HEK293 (cell line): ENCODE measurements around the gene MYOF.

ENCODE experiments used
- CTCF ChIA-PET: fragments of 350-600 bp; formaldehyde crosslinking; extraction: SDS; loops from one replicate; lab custom pipeline; 2021; ENCODE audit warnings: antibody characterized with exemption; lab: Yijun Ruan, JAX
- POLR2A ChIA-PET: fragments of 300-600 bp; formaldehyde crosslinking; extraction: SDS; loops from one replicate; lab custom pipeline; 2020; ENCODE audit warnings: antibody characterized with exemption, inconsistent platforms; lab: Yijun Ruan, JAX
- H3K27ac ChIP-seq: fragments of 200-500 bp; sonication (Bioruptor generic); 2 replicates; pipeline ENCODE4 v1.5.1; 2014; ENCODE audit warnings: low read depth, low read length, control low read depth, inconsistent platforms; ENCODE audit errors: extremely low read depth
- H3K36me3 ChIP-seq, 2 experiments: fragments of 200-500 bp in 1 of 2; sonication (Bioruptor generic) in 1 of 2; 1 replicate in 1 of 2; 2 replicates in 1 of 2; pipeline ENCODE4 v1.5.1; 2014 to 2017; ENCODE audit warnings: inconsistent platforms in 2 of 2, low read length in 2 of 2; ENCODE audit not compliant: control insufficient read depth in 2 of 2, insufficient read depth in 1 of 2
- H3K4me1 ChIP-seq: fragments of 200-500 bp; sonication (Bioruptor generic); 2 replicates; pipeline ENCODE4 v1.5.1; 2014; ENCODE audit warnings: mild to moderate bottlenecking, low read length, inconsistent platforms; ENCODE audit not compliant: control insufficient read depth, insufficient read depth
- H3K4me3 ChIP-seq: 2 replicates; pipeline ENCODE4 v1.5.1; 2011; ENCODE audit warnings: low read depth, mild to moderate bottlenecking, control low read depth, low read length, moderate library complexity
- H3K9me3 ChIP-seq: fragments of 200-500 bp; sonication (Bioruptor generic); 2 replicates; pipeline ENCODE4 v1.5.1; 2014; ENCODE audit warnings: low read depth, low read length, inconsistent platforms; ENCODE audit not compliant: control insufficient read depth, insufficient read depth
- GLI2 ChIP-seq: fragments of 450-650 bp; formaldehyde crosslinking; IDR thresholded peaks from 2 replicates; pipeline ENCODE4; 2017; ENCODE audit warnings: missing biosample characterization, missing genetic modification characterization, low read depth, borderline replicate concordance
- HOXC10 ChIP-seq: sonication (generic); formaldehyde crosslinking; IDR thresholded peaks from 2 replicates; pipeline ENCODE4 v1.8.1; 2023; ENCODE audit warnings: mild to moderate bottlenecking, missing genetic modification reagents
- KLF16 ChIP-seq: fragments of 450-650 bp; formaldehyde crosslinking; IDR thresholded peaks from 2 replicates; pipeline ENCODE4 v1.5.1; 2017; ENCODE audit warnings: missing biosample characterization, missing genetic modification characterization
- MYNN ChIP-seq: fragments of 450-650 bp; formaldehyde crosslinking; IDR thresholded peaks from 2 replicates; pipeline ENCODE4 v1.5.1; 2016; ENCODE audit warnings: missing biosample characterization, missing genetic modification characterization, borderline replicate concordance
- MZF1 ChIP-seq: fragments of 450-650 bp; formaldehyde crosslinking; IDR thresholded peaks from 2 replicates; pipeline ENCODE4 v1.5.1; 2017; ENCODE audit warnings: missing biosample characterization, missing genetic modification characterization, borderline replicate concordance
- OVOL3 ChIP-seq: fragments of 450-650 bp; formaldehyde crosslinking; IDR thresholded peaks from 2 replicates; pipeline ENCODE4 v1.5.1; 2016; ENCODE audit warnings: missing biosample characterization, missing genetic modification characterization
- ZFP37 ChIP-seq: fragments of 450-650 bp; formaldehyde crosslinking; IDR thresholded peaks from 2 replicates; pipeline ENCODE4 v1.5.1; 2016; ENCODE audit warnings: missing biosample characterization, missing genetic modification characterization
- ZNF174 ChIP-seq: fragments of 450-650 bp; formaldehyde crosslinking; IDR thresholded peaks from 2 replicates; pipeline ENCODE4 v1.5.0; 2017; ENCODE audit warnings: missing biosample characterization, mild to moderate bottlenecking, missing genetic modification characterization
- ZNF175 ChIP-seq: fragments of 450-650 bp; formaldehyde crosslinking; IDR thresholded peaks from 2 replicates; pipeline ENCODE4 v1.5.1; 2016; ENCODE audit warnings: missing biosample characterization, missing genetic modification characterization
- ZNF223 ChIP-seq: fragments of 450-650 bp; formaldehyde crosslinking; IDR thresholded peaks from 2 replicates; pipeline ENCODE4 v1.5.1; 2016; ENCODE audit warnings: missing biosample characterization, missing genetic modification characterization
- ZNF302 ChIP-seq: fragments of 450-650 bp; formaldehyde crosslinking; IDR thresholded peaks from 2 replicates; pipeline ENCODE4 v1.5.1; 2016; ENCODE audit warnings: missing biosample characterization, missing genetic modification characterization, low read depth
- ZNF354C ChIP-seq: fragments of 450-650 bp; formaldehyde crosslinking; IDR thresholded peaks from 2 replicates; pipeline ENCODE4 v1.5.1; 2016; ENCODE audit warnings: missing biosample characterization, missing genetic modification characterization, low read depth, borderline replicate concordance
- ZNF416 ChIP-seq: fragments of 450-650 bp; formaldehyde crosslinking; IDR thresholded peaks from 2 replicates; pipeline ENCODE4 v1.5.1; 2016; ENCODE audit warnings: missing biosample characterization, missing genetic modification characterization
- ZNF426 ChIP-seq: fragments of 450-650 bp; formaldehyde crosslinking; IDR thresholded peaks from 2 replicates; pipeline ENCODE4 v1.5.1; 2017; ENCODE audit warnings: missing biosample characterization, missing genetic modification characterization, mild to moderate bottlenecking, inconsistent platforms, moderate library complexity
- ZNF549 ChIP-seq: fragments of 450-650 bp; IDR thresholded peaks from 2 replicates; pipeline ENCODE4 v1.5.1; 2018; ENCODE audit warnings: missing biosample characterization, missing genetic modification characterization, mild to moderate bottlenecking, inconsistent platforms, moderate library complexity
- ZNF621 ChIP-seq: fragments of 450-650 bp; formaldehyde crosslinking; IDR thresholded peaks from 2 replicates; pipeline ENCODE4 v1.5.1; 2017; ENCODE audit warnings: missing biosample characterization, missing genetic modification characterization
- ZNF629 ChIP-seq: fragments of 450-650 bp; formaldehyde crosslinking; IDR thresholded peaks from 2 replicates; pipeline ENCODE4 v1.5.1; 2017; ENCODE audit warnings: missing biosample characterization, missing genetic modification characterization
- ZNF670 ChIP-seq: fragments of 450-650 bp; formaldehyde crosslinking; IDR thresholded peaks from 2 replicates; pipeline ENCODE4 v1.5.1; 2016; ENCODE audit warnings: missing biosample characterization, missing genetic modification characterization, low read depth
- ZNF843 ChIP-seq: fragments of 450-650 bp; formaldehyde crosslinking; IDR thresholded peaks from 2 replicates; pipeline ENCODE4 v1.5.1; 2016; ENCODE audit warnings: missing biosample characterization, missing genetic modification characterization
- TF ChIP-seq, protein P1 (sequence below): fragments of 450-650 bp; formaldehyde crosslinking; optimal IDR thresholded peaks from 2 replicates; pipeline ENCODE3; 2016; ENCODE audit warnings: missing biosample characterization, mild to moderate bottlenecking, missing genetic modification characterization
- TF ChIP-seq, protein P2 (sequence below): fragments of 450-650 bp; formaldehyde crosslinking; conservative IDR thresholded peaks from 2 replicates; pipeline ENCODE4 v1.5.1; 2016; ENCODE audit warnings: low read depth, missing biosample characterization, missing genetic modification characterization
- TF ChIP-seq, protein P3 (sequence below): fragments of 450-650 bp; formaldehyde crosslinking; IDR thresholded peaks from 2 replicates; pipeline ENCODE4 v1.5.1; 2016; ENCODE audit warnings: missing biosample characterization, missing genetic modification characterization, borderline replicate concordance
- TF ChIP-seq, protein P4 (sequence below): fragments of 450-650 bp; IDR thresholded peaks from 2 replicates; pipeline ENCODE4 v1.5.1; 2018; ENCODE audit warnings: missing biosample characterization, missing genetic modification characterization

The MYOF gene

DNA sequence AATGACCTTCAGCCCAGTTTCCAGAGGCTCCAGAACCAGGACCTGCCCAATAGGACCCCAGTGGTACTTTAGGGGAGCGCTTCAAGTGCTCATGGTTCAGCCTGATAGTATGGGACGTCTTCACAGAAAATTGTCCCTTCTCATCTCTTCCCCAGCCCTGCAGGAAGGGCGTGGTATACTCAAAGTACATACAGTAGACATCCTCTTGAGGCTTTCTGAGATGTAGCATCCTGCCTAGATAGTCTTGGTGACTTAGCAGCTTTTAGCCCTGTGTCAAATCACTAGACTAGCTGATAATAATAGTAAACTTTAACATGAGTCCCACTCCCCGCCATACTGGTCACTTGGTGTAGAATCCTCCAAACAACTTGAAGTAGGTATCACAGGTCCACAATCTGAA, 215.3 kb downstream of the MYOF start:
- H3K9me3 ChIP-seq = no peaks in the 10 kb centered on the region
- H3K36me3 ChIP-seq = no peaks in the 10 kb centered on the region
- no peaks in the 10 kb centered on the region for H3K4me1 ChIP-seq
- no peak overlapping the region for H3K4me3 ChIP-seq
- ChIA-PET CTCF (no interaction called here), POLR2A (no interaction called here)
- H3K27ac ChIP-seq = no peak overlapping the region
- TF ChIP-seq ZNF549 (tag by site-specific recombination) (no peak), OVOL3 (tag by site-specific recombination) (no peak), ZNF629 (tag by site-specific recombination) (no peak), ZNF354C (tag by site-specific recombination) (no peak), MYNN (tag by site-specific recombination) (no peak), GLI2 (tag by site-specific recombination) (no peak)
- TF ChIP-seq, protein P1, sequence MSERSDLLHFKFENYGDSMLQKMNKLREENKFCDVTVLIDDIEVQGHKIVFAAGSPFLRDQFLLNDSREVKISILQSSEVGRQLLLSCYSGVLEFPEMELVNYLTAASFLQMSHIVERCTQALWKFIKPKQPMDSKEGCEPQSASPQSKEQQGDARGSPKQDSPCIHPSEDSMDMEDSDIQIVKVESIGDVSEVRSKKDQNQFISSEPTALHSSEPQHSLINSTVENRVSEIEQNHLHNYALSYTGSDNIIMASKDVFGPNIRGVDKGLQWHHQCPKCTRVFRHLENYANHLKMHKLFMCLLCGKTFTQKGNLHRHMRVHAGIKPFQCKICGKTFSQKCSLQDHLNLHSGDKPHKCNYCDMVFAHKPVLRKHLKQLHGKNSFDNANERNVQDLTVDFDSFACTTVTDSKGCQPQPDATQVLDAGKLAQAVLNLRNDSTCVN (tag by site-specific recombination) = no peak

DNA sequence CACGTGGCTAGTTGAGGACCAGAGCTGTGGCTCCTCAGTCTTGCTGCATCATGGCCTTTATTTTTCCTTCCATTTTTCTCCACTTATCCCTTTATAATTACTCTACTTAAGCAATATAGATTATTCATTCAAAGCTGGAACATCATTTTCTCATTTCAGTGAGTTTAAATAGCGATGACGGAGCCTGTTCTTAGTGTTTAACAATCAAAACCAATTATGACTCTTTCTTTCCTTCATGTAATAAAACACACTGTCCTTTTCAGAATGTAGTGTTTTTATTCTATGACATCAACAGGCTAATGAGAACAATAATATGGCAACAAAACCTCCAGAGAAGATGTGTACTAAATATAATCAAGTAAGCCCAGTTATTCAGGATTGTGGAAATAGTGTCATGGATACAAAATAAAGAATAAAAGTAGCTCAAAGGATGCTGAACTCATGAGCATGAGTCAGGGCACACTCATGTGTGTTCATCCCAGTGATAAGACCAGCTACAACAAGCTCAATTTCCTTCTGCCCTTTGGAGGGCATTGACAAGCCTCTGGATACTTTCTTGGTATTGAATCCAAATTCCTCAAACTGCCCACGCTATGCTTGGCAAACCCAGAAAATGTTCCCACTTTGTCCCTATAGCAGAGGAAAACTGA, 220.0 kb downstream of the MYOF start:
- TF ChIP-seq ZNF670 (tag by site-specific recombination) (no peak), ZNF302 (tag by site-specific recombination) (no peak), HOXC10 (CRISPR knock-in tag) (no peak), ZFP37 (tag by site-specific recombination) (no peak), ZNF416 (no peak), MZF1 (tag by site-specific recombination) (no peak), KLF16 (tag by site-specific recombination) (no peak), ZNF426 (tag by site-specific recombination) (no peak), ZNF843 (tag by site-specific recombination) (no peak), ZNF621 (tag by site-specific recombination) (no peak), ZNF174 (tag by site-specific recombination) (no peak), ZNF175 (tag by site-specific recombination) (no peak), ZNF223 (no peak)
- TF ChIP-seq, protein P2, sequence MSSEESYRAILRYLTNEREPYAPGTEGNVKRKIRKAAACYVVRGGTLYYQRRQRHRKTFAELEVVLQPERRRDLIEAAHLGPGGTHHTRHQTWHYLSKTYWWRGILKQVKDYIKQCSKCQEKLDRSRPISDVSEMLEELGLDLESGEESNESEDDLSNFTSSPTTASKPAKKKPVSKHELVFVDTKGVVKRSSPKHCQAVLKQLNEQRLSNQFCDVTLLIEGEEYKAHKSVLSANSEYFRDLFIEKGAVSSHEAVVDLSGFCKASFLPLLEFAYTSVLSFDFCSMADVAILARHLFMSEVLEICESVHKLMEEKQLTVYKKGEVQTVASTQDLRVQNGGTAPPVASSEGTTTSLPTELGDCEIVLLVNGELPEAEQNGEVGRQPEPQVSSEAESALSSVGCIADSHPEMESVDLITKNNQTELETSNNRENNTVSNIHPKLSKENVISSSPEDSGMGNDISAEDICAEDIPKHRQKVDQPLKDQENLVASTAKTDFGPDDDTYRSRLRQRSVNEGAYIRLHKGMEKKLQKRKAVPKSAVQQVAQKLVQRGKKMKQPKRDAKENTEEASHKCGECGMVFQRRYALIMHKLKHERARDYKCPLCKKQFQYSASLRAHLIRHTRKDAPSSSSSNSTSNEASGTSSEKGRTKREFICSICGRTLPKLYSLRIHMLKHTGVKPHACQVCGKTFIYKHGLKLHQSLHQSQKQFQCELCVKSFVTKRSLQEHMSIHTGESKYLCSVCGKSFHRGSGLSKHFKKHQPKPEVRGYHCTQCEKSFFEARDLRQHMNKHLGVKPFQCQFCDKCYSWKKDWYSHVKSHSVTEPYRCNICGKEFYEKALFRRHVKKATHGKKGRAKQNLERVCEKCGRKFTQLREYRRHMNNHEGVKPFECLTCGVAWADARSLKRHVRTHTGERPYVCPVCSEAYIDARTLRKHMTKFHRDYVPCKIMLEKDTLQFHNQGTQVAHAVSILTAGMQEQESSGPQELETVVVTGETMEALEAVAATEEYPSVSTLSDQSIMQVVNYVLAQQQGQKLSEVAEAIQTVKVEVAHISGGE (tag by site-specific recombination) = no peak
- TF ChIP-seq, protein P3, sequence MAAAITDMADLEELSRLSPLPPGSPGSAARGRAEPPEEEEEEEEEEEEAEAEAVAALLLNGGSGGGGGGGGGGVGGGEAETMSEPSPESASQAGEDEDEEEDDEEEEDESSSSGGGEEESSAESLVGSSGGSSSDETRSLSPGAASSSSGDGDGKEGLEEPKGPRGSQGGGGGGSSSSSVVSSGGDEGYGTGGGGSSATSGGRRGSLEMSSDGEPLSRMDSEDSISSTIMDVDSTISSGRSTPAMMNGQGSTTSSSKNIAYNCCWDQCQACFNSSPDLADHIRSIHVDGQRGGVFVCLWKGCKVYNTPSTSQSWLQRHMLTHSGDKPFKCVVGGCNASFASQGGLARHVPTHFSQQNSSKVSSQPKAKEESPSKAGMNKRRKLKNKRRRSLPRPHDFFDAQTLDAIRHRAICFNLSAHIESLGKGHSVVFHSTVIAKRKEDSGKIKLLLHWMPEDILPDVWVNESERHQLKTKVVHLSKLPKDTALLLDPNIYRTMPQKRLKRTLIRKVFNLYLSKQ = no peak
- TF ChIP-seq, protein P4, sequence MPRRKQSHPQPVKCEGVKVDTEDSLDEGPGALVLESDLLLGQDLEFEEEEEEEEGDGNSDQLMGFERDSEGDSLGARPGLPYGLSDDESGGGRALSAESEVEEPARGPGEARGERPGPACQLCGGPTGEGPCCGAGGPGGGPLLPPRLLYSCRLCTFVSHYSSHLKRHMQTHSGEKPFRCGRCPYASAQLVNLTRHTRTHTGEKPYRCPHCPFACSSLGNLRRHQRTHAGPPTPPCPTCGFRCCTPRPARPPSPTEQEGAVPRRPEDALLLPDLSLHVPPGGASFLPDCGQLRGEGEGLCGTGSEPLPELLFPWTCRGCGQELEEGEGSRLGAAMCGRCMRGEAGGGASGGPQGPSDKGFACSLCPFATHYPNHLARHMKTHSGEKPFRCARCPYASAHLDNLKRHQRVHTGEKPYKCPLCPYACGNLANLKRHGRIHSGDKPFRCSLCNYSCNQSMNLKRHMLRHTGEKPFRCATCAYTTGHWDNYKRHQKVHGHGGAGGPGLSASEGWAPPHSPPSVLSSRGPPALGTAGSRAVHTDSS (tag by site-specific recombination) = no peak
- CTCF ChIA-PET = interaction anchor here (0.7 kb wide), 1 partner anchor 10 kb away, joined by 3 read pairs; no protein-coding TSS in a partner anchor
- POLR2A ChIA-PET = no interaction called here

More for the DNA sequence above, 220.0 kb downstream of the MYOF start:
- Histone ChIP-seq H3K27ac (no peak overlapping the region), H3K36me3 (no peaks in the 10 kb centered on the region), H3K4me3 (no peak overlapping the region), H3K4me1 (no peaks in the 10 kb centered on the region), H3K9me3 (no peaks in the 10 kb centered on the region)
